Upper lobe of left lung (tissue), 6 donors: Measurements from ENCODE around the gene RASSF9. TPM values are rescaled to one million over a fixed set of nuclear protein-coding genes. Genes with fewer than 3 reads are reported as not detected.

ENCODE experiments used
- ATAC-seq, 2 donors: fragments of 200-7000 bp; cut with Tn5 transposase; one replicate each; pipeline ENCODE4 v1.9.1; 2022; ENCODE audit warnings: mild to moderate bottlenecking in 2 of 2, moderate library complexity in 2 of 2; ENCODE audit not compliant: low FRiP score in 2 of 2
- DNase-seq, 2 donors: peaks; one replicate each; pipeline ENCODE4 v3.0.0-alpha.2; 2019 to 2020
- H3K27ac ChIP-seq, 4 donors: fragments of 200-600 bp; sonication (generic); one replicate each; pipeline ENCODE4 v1.5.1; 2016 to 2019
- H3K27me3 ChIP-seq, 4 donors: fragments of 200-600 bp; sonication (generic); one replicate each; pipeline ENCODE4 v1.5.1; 2017 to 2019
- H3K36me3 ChIP-seq, 4 donors: fragments of 200-600 bp; sonication (generic); one replicate each; pipeline ENCODE4 v1.5.1; 2016 to 2019
- H3K4me1 ChIP-seq, 4 donors: fragments of 200-600 bp; sonication (generic); one replicate each; pipeline ENCODE4 v1.5.1; 2018 to 2019
- H3K4me3 ChIP-seq, 4 donors: fragments of 200-600 bp; sonication (generic); one replicate each; pipeline ENCODE4 v1.5.1; 2017 to 2019; ENCODE audit warnings: mild to moderate bottlenecking in 2 of 4, moderate library complexity in 1 of 4
- H3K9me3 ChIP-seq, 4 donors: fragments of 200-600 bp; sonication (generic); one replicate each; pipeline ENCODE4 v1.5.1; 2018 to 2019
- EP300 ChIP-seq, 4 donors: sonication (generic); formaldehyde crosslinking; IDR thresholded peaks; one replicate each; pipeline ENCODE4 v1.5.1; 2017; ENCODE audit warnings: antibody characterized with exemption in 4 of 4, control low read depth in 2 of 4
- POLR2A ChIP-seq, 4 donors: fragments of 450-650 bp; IDR thresholded peaks; one replicate each; pipeline ENCODE4 v1.5.1; 2016 to 2017; ENCODE audit warnings: antibody characterized with exemption in 4 of 4, mild to moderate bottlenecking in 2 of 4
- POLR2AphosphoS5 ChIP-seq, 2 donors: sonication (generic); formaldehyde crosslinking; IDR thresholded peaks; one replicate each; pipeline ENCODE4 v1.5.1; 2017; ENCODE audit warnings: antibody characterized with exemption in 2 of 2
- WGBS, 2 donors: methylation state at CpG; one replicate each; pipeline ENCODE4 v1.1.5; 2017 to 2018; 5-methylcytosine and 5-hydroxymethylcytosine counted together
- total RNA-seq, 6 donors: library from RNA; depleted of rRNA in 4 of 6; stranded (reverse); fragments of >200 nt in 4 of 6; gene quantifications; one replicate each; pipeline versions ENCODE4 v1.1.0 to v1.2.1, GENCODE V29; 2016 to 2021
- TF ChIP-seq, protein P1 (sequence below), 6 experiments: fragments of 450-650 bp in 4 of 6; fragments of 200-600 bp in 2 of 6; sonication (generic) in 2 of 6; IDR thresholded peaks; one replicate each; pipeline ENCODE4 v1.5.1; 2016 to 2019; ENCODE audit warnings: antibody characterized with exemption in 6 of 6
- donor health status: DM: no; HTN: no; CAD: no; lungs with moderate emphysema.
- donor health status: DM: no; HTN: yes; CAD: no; lungs with severe emphysema.

The RASSF9 gene
- total RNA-seq, 6 donors from 2014 or later = 1.4 to 12.9 (median 6.4) TPM

GRCh38 chr12:85803923-85804322 lies 32.3 kb downstream of the RASSF9 start:
- Histone ChIP-seq H3K4me1 (no peaks in the 10 kb centered on the region), H3K36me3 (peaks cover 0 to 4% (median 0%) of the 10 kb centered on the region in 4 donors), H3K9me3 (no peaks in the 10 kb centered on the region), H3K27me3 (no peaks in the 10 kb centered on the region), H3K27ac (no peak overlapping the region), H3K4me3 (no peak overlapping the region)
- TF ChIP-seq POLR2A (IDR thresholded peaks at IDR 0.05) (no peak), POLR2AphosphoS5 (IDR thresholded peaks at IDR 0.05) (no peak), EP300 (IDR thresholded peaks at IDR 0.05) (no peak)
- TF ChIP-seq, protein P1, sequence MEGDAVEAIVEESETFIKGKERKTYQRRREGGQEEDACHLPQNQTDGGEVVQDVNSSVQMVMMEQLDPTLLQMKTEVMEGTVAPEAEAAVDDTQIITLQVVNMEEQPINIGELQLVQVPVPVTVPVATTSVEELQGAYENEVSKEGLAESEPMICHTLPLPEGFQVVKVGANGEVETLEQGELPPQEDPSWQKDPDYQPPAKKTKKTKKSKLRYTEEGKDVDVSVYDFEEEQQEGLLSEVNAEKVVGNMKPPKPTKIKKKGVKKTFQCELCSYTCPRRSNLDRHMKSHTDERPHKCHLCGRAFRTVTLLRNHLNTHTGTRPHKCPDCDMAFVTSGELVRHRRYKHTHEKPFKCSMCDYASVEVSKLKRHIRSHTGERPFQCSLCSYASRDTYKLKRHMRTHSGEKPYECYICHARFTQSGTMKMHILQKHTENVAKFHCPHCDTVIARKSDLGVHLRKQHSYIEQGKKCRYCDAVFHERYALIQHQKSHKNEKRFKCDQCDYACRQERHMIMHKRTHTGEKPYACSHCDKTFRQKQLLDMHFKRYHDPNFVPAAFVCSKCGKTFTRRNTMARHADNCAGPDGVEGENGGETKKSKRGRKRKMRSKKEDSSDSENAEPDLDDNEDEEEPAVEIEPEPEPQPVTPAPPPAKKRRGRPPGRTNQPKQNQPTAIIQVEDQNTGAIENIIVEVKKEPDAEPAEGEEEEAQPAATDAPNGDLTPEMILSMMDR (IDR thresholded peaks at IDR 0.05) = no peak
- no peak for ATAC-seq
- no peak for DNase-seq
- 71 to 90% methylated on average over 2 of the region's 2 CpGs for WGBS, 2 donors

DNA sequence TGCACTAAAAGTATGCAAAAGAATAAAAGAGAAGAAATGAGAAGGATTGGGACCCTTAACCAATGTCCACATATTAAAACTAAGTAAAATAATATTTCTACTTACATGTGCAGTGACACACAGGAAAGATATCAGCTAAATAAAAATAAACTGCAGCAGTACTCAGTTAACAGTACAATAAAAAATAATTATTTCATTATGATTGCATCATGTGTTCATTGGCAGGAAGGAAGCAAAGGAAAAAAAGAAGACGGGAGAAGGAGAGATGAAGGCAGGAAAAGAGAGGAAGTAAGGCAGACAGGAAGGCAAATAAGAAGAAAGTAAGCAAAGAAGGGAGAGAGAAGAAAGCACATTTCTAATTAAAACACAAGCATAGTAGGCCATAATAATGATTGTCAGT lies 33.0 kb downstream of the RASSF9 start:
- TF ChIP-seq EP300 (IDR thresholded peaks at IDR 0.05) (no peak), POLR2A (IDR thresholded peaks at IDR 0.05) (no peak), POLR2AphosphoS5 (IDR thresholded peaks at IDR 0.05) (no peak)
- TF ChIP-seq, protein P1 (IDR thresholded peaks at IDR 0.05) = no peak
- no peaks in the 10 kb centered on the region for H3K27me3 ChIP-seq
- H3K4me1 ChIP-seq = no peaks in the 10 kb centered on the region
- H3K4me3 ChIP-seq = no peak overlapping the region
- H3K36me3 ChIP-seq = peaks cover 0 to 4% (median 0%) of the 10 kb centered on the region in 4 donors
- WGBS, 2 donors = 18% methylated on average over 1 of the region's 1 CpG
- H3K9me3 ChIP-seq = no peaks in the 10 kb centered on the region
- ATAC-seq (no peak), DNase-seq (no peak)
- H3K27ac ChIP-seq = no peak overlapping the region

GRCh38 chr12:85798122-85798521 lies 38.1 kb downstream of the RASSF9 start:
- WGBS, 2 donors = 76 to 78% methylated on average over 2 of the region's 2 CpGs
- no peaks in the 10 kb centered on the region for H3K36me3 ChIP-seq
- ATAC-seq (no peak), DNase-seq (no peak)
- H3K4me1 ChIP-seq = no peaks in the 10 kb centered on the region
- H3K9me3 ChIP-seq = no peaks in the 10 kb centered on the region
- TF ChIP-seq EP300 (IDR thresholded peaks at IDR 0.05) (no peak), POLR2AphosphoS5 (IDR thresholded peaks at IDR 0.05) (no peak), POLR2A (IDR thresholded peaks at IDR 0.05) (no peak)
- TF ChIP-seq, protein P1 (IDR thresholded peaks at IDR 0.05) = no peak
- no peak overlapping the region for H3K4me3 ChIP-seq
- H3K27me3 ChIP-seq = no peaks in the 10 kb centered on the region
- H3K27ac ChIP-seq = no peak overlapping the region

DNA sequence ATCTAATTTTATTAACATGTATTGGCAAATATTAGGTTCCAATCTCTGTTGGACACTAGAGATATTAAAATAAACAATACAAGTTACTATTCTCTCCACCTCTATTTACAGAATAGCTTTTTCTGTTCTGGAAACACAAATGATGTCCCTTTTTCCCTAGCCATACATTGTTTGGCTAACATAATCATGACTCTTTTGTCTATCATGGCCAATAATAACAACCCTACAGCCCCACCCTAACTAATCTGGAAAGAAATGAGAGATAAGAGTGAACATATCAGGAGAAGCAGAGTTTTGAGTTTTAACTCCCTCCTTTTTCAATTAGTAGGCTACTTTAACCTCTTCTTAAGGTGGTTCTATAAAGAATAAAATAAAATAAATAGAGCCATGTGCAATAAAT lies 40.2 kb downstream of the RASSF9 start:
- H3K9me3 ChIP-seq = no peaks in the 10 kb centered on the region
- ATAC-seq = no peak
- TF ChIP-seq POLR2A (IDR thresholded peaks at IDR 0.05) (no peak), EP300 (IDR thresholded peaks at IDR 0.05) (no peak), POLR2AphosphoS5 (IDR thresholded peaks at IDR 0.05) (no peak)
- TF ChIP-seq, protein P1 (IDR thresholded peaks at IDR 0.05) = no peak
- no peak overlapping the region for H3K4me3 ChIP-seq
- no peaks in the 10 kb centered on the region for H3K36me3 ChIP-seq
- no peaks in the 10 kb centered on the region for H3K4me1 ChIP-seq
- no peaks in the 10 kb centered on the region for H3K27me3 ChIP-seq
- no peak overlapping the region for H3K27ac ChIP-seq
- no peak for DNase-seq

DNA sequence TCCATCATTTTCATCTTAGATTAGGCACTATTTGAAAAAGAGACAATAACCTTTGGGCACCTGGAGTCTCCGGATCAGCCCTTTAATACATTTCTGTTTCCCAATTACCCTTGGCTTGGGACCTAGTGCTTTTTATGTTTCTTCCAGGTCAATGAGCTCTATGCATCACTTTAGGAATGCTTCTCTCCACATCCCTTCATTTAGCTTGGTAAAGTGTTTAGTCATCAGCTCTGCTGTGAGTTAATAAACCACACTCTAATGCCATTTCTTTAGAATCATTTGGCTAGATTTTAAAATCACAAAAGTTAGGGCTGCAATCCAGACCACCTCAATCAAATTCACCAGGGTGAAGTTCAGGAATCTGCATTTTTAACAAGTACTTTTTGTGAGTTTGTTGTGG lies 41.7 kb downstream of the RASSF9 start:
- no peaks in the 10 kb centered on the region for H3K36me3 ChIP-seq
- H3K9me3 ChIP-seq = no peaks in the 10 kb centered on the region
- 92 to 100% methylated on average over 1 of the region's 1 CpG for WGBS, 2 donors
- ATAC-seq = no peak
- no peak overlapping the region for H3K4me3 ChIP-seq
- no peaks in the 10 kb centered on the region for H3K4me1 ChIP-seq
- no peak overlapping the region for H3K27ac ChIP-seq
- DNase-seq = no peak
- no peaks in the 10 kb centered on the region for H3K27me3 ChIP-seq
- TF ChIP-seq, protein P1 (IDR thresholded peaks at IDR 0.05) = no peak
- TF ChIP-seq POLR2AphosphoS5 (IDR thresholded peaks at IDR 0.05) (no peak), EP300 (IDR thresholded peaks at IDR 0.05) (no peak), POLR2A (IDR thresholded peaks at IDR 0.05) (no peak)
